Body of pancreas (tissue), 4 donors: Measurements from ENCODE around the gene USP9X. TPM values are rescaled to one million over a fixed set of nuclear protein-coding genes. Genes with fewer than 3 reads are reported as not detected.

Experiments used
- ATAC-seq: fragments of 150-250 bp; one replicate; pipeline ENCODE4 v1.9.1; 2016
- DNase-seq, 4 donors: peaks; one replicate each; pipeline ENCODE4 v3.0.0-alpha.2; 2019
- H3K27ac ChIP-seq, 4 donors: fragments of 200-600 bp; sonication (generic); 1 replicate in 3 of 4; 2 replicates in 1 of 4; pipeline versions ENCODE4 v1.5.1 to v1.6.1; 2016 to 2019; ENCODE audit warnings: mild to moderate bottlenecking in 1 of 4, mixed read lengths in 1 of 4, moderate library complexity in 1 of 4
- H3K27me3 ChIP-seq, 2 donors: fragments of 200-600 bp; sonication (generic); one replicate each; pipeline ENCODE4 v1.6.0; 2016; ENCODE audit warnings: mild to moderate bottlenecking in 1 of 2
- H3K36me3 ChIP-seq, 2 donors: fragments of 200-600 bp; sonication (generic); replicated peaks in 1 of 2; 2 replicates each; pipeline ENCODE4 v1.5.1; 2016; ENCODE audit warnings: low read depth in 2 of 2; ENCODE audit not compliant: insufficient read depth in 1 of 2
- H3K4me1 ChIP-seq: fragments of 200-600 bp; sonication (generic); one replicate; pipeline ENCODE4 v1.6.0; 2016
- H3K4me3 ChIP-seq, 2 donors: fragments of 200-600 bp; sonication (generic); 1 replicate in 1 of 2; 2 replicates in 1 of 2; pipeline ENCODE4 v1.5.1; 2016 to 2019
- H3K9me3 ChIP-seq, 3 donors: fragments of 200-600 bp; sonication (generic); 1 replicate in 2 of 3; 2 replicates in 1 of 3; pipeline ENCODE4 v1.5.1; 2016
- CTCF ChIP-seq, 7 experiments: fragments of 450-650 bp in 4 of 7; fragments of 200-600 bp in 3 of 7; sonication (generic) in 3 of 7; IDR thresholded peaks; one replicate each; pipeline ENCODE4 v1.5.1; 2016 to 2019; ENCODE audit warnings: antibody characterized with exemption in 7 of 7
- POLR2A ChIP-seq, 3 donors: fragments of 450-650 bp; IDR thresholded peaks; one replicate each; pipeline ENCODE4 v1.6.1; 2016; ENCODE audit warnings: antibody characterized with exemption in 3 of 3, mild to moderate bottlenecking in 2 of 3
- WGBS, 2 donors: methylation state at CpG; one replicate each; pipeline ENCODE4 v1.1.5; 2017; 5-methylcytosine and 5-hydroxymethylcytosine counted together
- intact Hi-C: fragments of 100-400 bp; cut with DNase I; formaldehyde crosslinking; loops from one replicate; pipeline ENCODE4 v1.15.1; 2023
- total RNA-seq, 2 donors: library from RNA; depleted of rRNA; stranded (reverse); fragments of >200 nt; gene quantifications; one replicate each; pipeline ENCODE4 v1.1.0, GENCODE V29; 2016

The USP9X gene
- total RNA-seq, 2 donors from 2014 or later = 51.1 to 58.4 TPM

GRCh38 chrX:41127477-41128192 lies 42.4 kb downstream of the USP9X start:
- intact Hi-C loops = no loop called here
- TF ChIP-seq POLR2A (IDR thresholded peaks at IDR 0.05) (no peak), CTCF (IDR thresholded peaks at IDR 0.05) (no peak)
- no peaks in the 10 kb centered on the region for H3K36me3 ChIP-seq
- 5 to 7% methylated on average over 6 of the region's 6 CpGs for WGBS, 2 donors
- no peaks in the 10 kb centered on the region for H3K27me3 ChIP-seq
- no peaks in the 10 kb centered on the region for H3K4me1 ChIP-seq
- no peak overlapping the region for H3K4me3 ChIP-seq
- DNase-seq = peak in 3 of 4 donors; percentile 16 to 39 (median 24)
- H3K27ac ChIP-seq = peak overlapping the region in 2 of 4 donors; percentile 17 to 47
- H3K9me3 ChIP-seq = no peaks in the 10 kb centered on the region
- no peak for ATAC-seq

- no peak for ATAC-seq
- no peak for TF ChIP-seq CTCF (IDR thresholded peaks at IDR 0.05)
- TF ChIP-seq POLR2A (IDR thresholded peaks at IDR 0.05) = no peak
- no peak overlapping the region for H3K4me3 ChIP-seq
- no peaks in the 10 kb centered on the region for H3K36me3 ChIP-seq
- WGBS, 2 donors = 94 to 96% methylated on average over 4 of the region's 4 CpGs
- DNase-seq = no peak
- intact Hi-C loops = no loop called here
- no peaks in the 10 kb centered on the region for H3K4me1 ChIP-seq
- no peak overlapping the region for H3K27ac ChIP-seq
- H3K9me3 ChIP-seq = no peaks in the 10 kb centered on the region
- H3K27me3 ChIP-seq = no peaks in the 10 kb centered on the region
These were observed 43.7 kb downstream of the USP9X start for GRCh38 chrX:41128955-41129354.

- Histone ChIP-seq H3K4me1 (no peaks in the 10 kb centered on the region), H3K27ac (no peak overlapping the region), H3K36me3 (no peaks in the 10 kb centered on the region), H3K4me3 (no peak overlapping the region), H3K27me3 (no peaks in the 10 kb centered on the region), H3K9me3 (no peaks in the 10 kb centered on the region)
- WGBS, 2 donors = 100% methylated on average over 1 of the region's 1 CpG
- intact Hi-C loops = no loop called here
- TF ChIP-seq CTCF (IDR thresholded peaks at IDR 0.05) (no peak), POLR2A (IDR thresholded peaks at IDR 0.05) (no peak)
- DNase-seq = no peak
- ATAC-seq = no peak
These were observed 46.5 kb downstream of the USP9X start for GRCh38 chrX:41131766-41132165.

- H3K36me3 ChIP-seq = no peaks in the 10 kb centered on the region
- WGBS, 2 donors = 92% methylated on average over 6 of the region's 6 CpGs
These were observed 48.3 kb downstream of the USP9X start for GRCh38 chrX:41133551-41133950.

More at GRCh38 chrX:41133551-41133950, 48.3 kb downstream of the USP9X start:
- Histone ChIP-seq H3K27me3 (no peaks in the 10 kb centered on the region), H3K27ac (no peak overlapping the region), H3K9me3 (no peaks in the 10 kb centered on the region), H3K4me3 (no peak overlapping the region), H3K4me1 (no peaks in the 10 kb centered on the region)
- ATAC-seq = no peak
- TF ChIP-seq POLR2A (IDR thresholded peaks at IDR 0.05) = no peak
- no peak for TF ChIP-seq CTCF (IDR thresholded peaks at IDR 0.05)
- intact Hi-C loops = no loop called here
- no peak for DNase-seq
